Activated T-cell treated with anti-CD3 and anti-CD28 coated beads, Interleukin-2, amount 50 U/mL, for 1 hour (primary cell): ENCODE results near the gene USP8.
"Not testable (repeated sequence)": the region's sequence is repeated elsewhere in the genome, so short reads cannot be mapped to it uniquely, and the experiment has no call there.

ENCODE experiments used
- DNase-seq: peaks from one replicate; pipeline ENCODE4 v3.0.0-alpha.2; 2020

Gene USP8

GRCh38 chr15:50424066-50424890 lies at the start of gene USP8:
TSS of gene USP8 (plus strand) at chr15:50424405. CDS start at chr15:50439074, 14,669 bp downstream.
- peak; percentile 93 for DNase-seq

- no peak for DNase-seq
These were observed 46.1 kb upstream of the USP8 start for GRCh38 chr15:50377867-50378751.

GRCh38 chr15:50378776-50379175 lies 45.4 kb upstream of the USP8 start:
- no peak for DNase-seq

GRCh38 chr15:50379413-50379812 lies 44.8 kb upstream of the USP8 start:
- not testable (repeated sequence) for DNase-seq

GRCh38 chr15:50380089-50380488 lies 44.1 kb upstream of the USP8 start:
- DNase-seq = no peak

GRCh38 chr15:50381438-50381837 lies 42.8 kb upstream of the USP8 start:
- DNase-seq = no peak

GRCh38 chr15:50382408-50382807 lies 41.8 kb upstream of the USP8 start:
- not testable (repeated sequence) for DNase-seq

GRCh38 chr15:50390554-50391264 lies 33.5 kb upstream of the USP8 start:
- DNase-seq = no peak

GRCh38 chr15:50391561-50391960 lies 32.6 kb upstream of the USP8 start:
- not testable (repeated sequence) for DNase-seq

- DNase-seq = no peak
These were observed 12.3 kb upstream of the USP8 start for GRCh38 chr15:50411870-50412269.

- no peak for DNase-seq
These were observed 9.6 kb upstream of the USP8 start for GRCh38 chr15:50414624-50415023.

GRCh38 chr15:50415752-50416404 lies 8.3 kb upstream of the USP8 start:
- DNase-seq = no peak

GRCh38 chr15:50416890-50417289 lies 7.3 kb upstream of the USP8 start:
- DNase-seq = no peak

GRCh38 chr15:50418041-50418583 lies 6.1 kb upstream of the USP8 start:
- no peak for DNase-seq

- no peak for DNase-seq
These were observed 1.0 kb downstream of the USP8 start for GRCh38 chr15:50425219-50425618.

GRCh38 chr15:50425678-50426246 lies 1.6 kb downstream of the USP8 start:
- not testable (repeated sequence) for DNase-seq

GRCh38 chr15:50426428-50426827 lies 2.2 kb downstream of the USP8 start:
- no peak for DNase-seq

- DNase-seq = no peak
These were observed 7.0 kb downstream of the USP8 start for GRCh38 chr15:50431204-50431603.

- DNase-seq = no peak
These were observed 8.0 kb downstream of the USP8 start for GRCh38 chr15:50432230-50432629.

GRCh38 chr15:50435772-50436171 lies 11.6 kb downstream of the USP8 start:
- DNase-seq = no peak

- DNase-seq = no peak
These were observed 14.0 kb downstream of the USP8 start for GRCh38 chr15:50438251-50438650.

GRCh38 chr15:50440932-50441331 lies 16.7 kb downstream of the USP8 start:
- DNase-seq = no peak
